NOMO-1 (cell line): ENCODE data around the gene MSANTD1.
"Not testable (repeated sequence)": the region's sequence is repeated elsewhere in the genome, so short reads cannot be mapped to it uniquely, and the experiment has no call there.

ENCODE experiments used
- DNase-seq, 2 experiments: peaks; one replicate each; lab custom pipeline; 2025; ENCODE audit not compliant: unreplicated experiment in 2 of 2; lab: John Stamatoyannopoulos, UW

The MSANTD1 gene

DNA sequence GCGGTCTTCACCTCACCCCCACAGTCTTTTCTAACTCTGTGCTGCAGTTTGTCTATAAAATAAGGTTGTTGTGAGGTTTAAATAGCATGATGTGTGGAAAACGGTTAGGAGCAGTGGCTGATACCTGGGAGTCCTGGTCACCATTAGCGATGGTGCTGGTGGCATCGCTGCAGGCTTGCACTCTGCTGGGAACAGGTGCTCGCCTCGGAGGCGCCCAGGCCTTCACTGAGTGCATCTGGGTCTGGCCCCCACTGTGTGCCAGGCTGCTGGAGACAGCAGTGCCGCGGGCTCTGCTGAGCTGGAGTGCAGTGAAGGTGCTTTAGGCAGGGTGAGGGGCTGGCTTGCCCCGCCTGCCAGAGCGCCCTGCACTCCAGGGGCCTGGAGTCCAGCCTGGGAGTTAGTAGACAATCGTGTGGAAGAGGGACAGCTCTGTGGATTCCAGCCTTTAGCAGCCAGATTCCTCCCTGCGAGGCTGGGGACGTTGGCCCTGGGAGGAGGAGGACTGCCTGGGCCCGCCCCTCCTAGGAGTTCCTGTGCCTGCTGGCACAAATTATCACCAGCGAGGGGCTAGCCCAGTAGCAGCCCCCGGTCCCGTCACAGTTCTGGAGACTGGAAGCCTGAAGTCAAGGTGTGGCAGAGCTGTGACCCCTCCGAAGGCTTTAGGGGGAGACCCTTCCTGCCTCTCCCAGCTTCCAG lies 51.2 kb downstream of the MSANTD1 start:
- no peak for DNase-seq

DNA sequence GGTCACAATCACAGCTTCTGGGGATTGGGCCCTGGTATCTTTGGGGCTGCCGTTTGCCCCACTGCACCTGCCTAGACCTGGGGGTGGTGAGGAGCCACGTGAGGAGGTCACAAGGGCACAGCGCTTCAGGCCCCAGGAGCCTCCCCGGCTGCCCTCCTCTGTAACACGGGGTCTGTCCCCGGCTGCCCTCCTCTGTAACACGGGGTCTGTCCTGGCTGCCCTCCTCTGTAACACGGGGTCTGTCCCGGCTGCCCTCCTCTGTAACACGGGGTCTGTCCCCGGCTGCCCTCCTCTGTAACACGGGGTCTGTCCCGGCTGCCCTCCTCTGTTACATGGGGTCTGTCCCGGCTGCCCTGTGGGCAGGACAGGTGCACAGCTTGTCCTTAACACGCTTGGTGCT lies 51.9 kb downstream of the MSANTD1 start:
- not testable (repeated sequence) for DNase-seq

DNA sequence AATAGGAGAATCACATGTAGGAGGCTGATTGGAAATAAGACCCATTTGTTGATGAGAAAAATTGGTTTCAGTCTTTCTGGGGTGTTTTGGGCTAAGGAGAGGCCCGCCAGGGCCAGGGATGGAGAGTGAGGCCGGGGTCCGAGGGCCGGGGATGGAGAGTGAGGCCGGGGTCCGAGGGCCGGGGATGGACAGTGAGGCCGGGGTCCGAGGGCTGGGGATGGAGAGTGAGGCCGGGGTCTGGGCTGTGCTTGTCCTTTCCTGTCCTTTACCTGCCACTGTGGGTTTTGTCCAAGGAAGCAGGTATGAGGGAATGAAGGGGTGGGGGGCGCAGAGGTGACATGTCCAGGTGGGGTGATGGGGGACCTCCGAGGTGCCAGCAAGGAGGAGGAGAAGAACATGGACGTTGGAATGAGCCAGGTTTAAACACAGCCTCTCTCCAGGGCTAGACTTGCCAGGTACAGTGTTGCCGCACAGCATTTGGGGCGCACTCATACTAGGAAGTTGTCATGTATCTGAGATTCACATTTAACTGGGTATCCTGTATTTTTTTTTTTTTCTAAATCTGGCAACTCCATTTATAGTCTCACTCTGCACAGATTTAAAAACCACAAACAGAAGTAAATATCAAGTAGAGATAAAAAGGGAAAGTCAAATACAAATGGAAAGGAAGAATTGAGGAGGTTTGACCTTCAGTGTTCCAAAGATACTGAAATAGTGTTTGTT lies 52.7 kb downstream of the MSANTD1 start:
- DNase-seq = no peak

DNA sequence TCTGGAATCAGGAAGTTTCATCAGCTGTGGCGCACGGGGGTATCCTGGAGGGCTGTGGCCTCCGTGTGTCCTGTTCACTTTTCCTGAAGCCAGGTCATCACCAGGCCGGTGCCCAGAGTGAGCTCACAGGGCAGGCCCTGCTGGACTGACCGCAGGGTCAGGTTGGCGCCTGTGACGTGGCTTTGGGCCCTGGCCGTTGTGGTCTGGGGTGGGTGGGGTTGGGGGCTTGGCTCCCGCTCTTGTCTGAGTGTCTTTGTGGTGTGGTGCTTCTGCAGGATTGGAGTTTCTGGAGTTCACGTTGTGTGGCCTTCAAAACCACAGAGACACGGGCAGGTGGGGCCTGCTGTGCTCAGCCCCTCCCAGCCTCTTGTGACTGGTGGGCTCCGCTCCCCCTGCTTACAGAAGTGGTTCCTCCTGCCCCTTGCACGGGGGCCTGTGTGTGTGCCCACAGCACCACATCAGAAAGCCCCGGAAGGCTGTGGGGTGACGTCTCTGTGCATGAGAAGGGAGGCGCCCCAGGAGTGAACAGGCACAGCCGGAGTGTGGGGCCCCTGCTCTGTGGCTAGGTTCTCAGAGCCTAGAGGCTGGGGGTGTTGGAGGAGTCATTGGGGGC lies 53.3 kb downstream of the MSANTD1 start:
- DNase-seq = no peak

DNA sequence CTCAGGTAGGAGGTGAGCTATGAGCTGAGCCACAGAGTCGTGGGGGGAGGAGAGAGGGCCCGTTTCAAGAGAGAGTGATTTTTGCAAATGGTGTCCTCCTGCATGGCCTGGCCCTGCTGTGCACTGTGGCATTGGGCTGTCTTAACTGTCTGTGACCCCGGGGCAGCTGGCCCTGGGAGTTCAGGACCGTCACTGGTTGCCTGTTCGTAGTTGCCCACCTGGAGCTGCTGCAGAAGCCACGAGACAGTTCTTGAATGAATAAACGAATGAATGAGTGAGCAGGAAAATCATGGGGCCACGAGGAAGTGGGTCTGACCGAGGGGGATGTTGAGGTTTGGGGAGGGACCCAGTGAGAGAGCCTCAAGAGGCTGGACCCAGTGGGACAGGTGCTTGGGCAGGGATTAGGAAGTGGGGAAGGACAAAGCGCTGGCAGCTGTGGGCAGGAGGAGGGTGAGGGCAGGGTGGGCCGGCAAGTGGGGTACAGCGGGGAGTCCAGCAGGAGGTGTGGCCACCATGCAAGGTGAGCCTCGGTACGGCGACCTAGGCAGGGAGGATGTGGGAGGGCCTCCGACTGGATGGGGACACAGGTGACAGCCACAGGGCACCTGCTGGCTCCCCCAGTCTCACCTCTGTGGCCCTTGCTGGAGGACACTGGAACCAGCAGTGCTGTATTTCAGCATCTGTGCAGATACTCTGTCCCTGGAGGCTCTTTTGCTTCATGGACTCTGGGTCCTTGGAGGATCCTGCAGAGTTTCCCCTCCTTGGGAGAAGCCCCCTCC lies 54.0 kb downstream of the MSANTD1 start:
- no peak for DNase-seq

DNA sequence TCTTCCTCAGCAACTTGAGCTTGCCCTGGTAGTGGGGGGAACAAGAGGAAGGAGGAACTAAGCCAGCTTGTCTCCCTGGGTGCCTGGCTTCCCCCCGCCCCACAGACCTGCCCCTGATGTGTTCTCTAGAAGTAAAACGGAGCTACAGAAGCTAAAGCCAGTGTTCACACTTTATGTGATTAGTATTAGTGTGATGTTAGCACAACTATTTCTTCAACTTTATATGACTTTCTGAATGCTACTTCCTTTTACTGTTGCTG lies 54.5 kb downstream of the MSANTD1 start:
- DNase-seq = no peak

DNA sequence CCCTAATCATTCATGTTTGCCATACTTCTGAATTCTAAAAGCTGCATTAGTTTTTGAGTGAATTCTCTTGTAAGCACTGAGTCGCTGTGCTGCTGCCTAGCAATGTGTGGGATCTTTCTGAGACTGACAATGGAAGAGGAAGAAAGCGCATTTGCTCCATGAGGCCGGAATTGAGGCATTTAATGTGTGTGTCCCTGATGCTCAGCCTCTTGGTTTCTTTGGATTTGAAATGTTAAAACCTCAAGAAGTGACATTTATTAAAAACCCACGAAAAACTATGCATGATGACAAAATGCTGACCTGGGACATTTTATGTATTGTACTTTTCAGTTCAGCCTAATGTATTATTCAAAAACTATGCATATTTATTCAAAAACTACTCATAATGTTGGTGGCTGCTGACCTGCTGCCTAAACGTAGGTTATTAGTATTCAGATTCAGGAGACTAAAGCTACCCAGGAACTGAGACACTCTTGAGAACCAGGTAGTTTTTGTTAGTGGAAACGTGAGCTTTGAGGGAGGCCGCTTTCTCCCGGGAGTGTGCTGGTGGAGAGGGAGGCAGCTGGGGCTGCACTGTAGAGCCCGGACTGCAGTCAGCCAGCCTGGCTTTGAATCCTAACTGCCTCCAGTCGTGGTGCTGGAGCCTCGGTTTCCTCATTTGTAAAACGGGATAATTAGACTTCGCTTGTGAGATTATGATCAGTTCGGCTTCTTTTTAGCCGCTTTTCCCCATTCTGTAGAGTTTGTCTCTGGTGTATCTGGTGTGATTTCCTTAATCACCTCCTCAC lies 55.2 kb downstream of the MSANTD1 start:
- DNase-seq = no peak

DNA sequence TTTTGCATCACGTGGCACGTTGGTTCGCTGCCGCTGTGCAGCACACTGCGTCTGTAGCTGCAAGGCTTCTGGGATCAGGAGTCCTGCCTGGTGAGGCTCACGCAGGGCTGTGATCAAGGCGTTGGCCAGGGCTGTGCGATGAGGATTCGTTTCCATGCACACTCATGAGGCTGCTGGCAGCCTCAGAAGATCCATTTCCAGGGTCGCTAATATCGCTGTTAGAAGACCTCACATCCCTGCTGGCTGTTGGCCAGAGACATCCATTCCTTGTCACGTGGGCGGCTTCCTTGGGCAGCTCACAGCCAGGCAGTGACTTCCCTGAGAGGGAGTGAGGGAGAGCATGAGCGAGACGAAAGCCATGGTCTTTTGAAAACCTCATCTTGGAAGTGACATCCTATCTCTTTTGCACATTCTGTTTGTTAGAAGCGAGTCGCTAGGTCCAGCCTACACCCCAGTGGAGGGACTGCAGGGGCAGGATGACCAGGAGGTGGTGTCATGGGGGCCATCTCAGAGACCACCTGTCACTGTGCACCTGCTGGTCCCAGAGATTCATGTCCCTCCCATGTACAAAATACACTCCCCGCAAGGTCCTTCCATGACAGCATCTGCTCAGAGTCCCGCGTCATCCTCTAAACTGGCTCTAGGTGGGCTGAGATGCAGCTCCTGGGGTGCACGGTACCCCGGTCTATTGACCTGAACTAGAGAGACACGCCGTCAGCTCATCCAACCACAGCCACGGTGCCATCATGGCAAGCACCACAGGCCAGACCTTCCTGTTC lies 56.1 kb downstream of the MSANTD1 start:
- DNase-seq = no peak

DNA sequence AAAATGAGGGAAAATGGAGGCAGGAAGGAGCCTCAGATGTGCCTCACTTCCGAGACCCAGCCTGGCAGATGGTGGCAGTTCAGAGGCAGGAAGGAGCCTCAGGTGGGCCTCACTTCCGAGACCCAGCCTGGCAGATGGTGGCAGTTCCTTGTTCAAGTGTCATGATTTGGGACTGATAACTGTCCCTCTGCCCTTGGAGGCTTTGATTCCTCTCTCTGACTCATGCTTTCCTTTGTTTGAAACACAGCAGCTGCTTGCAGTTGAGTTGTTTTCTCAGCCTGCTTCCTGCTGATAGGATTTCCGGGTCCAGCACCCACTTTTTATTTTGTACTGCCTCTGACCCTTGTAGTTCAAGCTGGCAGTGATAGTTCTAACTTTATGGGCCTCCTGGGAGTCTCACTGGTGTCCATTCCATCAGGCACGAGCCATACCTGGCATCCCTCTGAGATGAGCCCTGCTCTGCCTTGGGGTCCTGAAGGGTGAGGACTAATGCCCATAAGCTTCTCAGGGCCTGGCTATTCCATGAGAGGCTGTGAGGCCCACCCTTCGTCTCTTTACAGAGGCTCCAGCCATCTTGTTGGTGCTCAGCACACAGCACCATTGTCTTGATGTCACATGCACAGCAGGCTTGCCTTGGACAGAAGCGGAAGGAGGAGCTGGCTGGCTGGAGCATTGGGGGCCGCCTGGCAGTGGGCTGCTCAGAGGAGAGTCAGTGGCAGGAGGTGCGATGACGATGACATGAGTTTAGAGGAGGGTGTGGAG lies 56.8 kb downstream of the MSANTD1 start:
- peak in 1 of 2 experiments; percentile 14 for DNase-seq
